Glomerular visceral epithelial cell (primary cell): Measurements from ENCODE around the gene UVSSA.
"Not testable (repeated sequence)": the region's sequence is repeated elsewhere in the genome, so short reads cannot be mapped to it uniquely, and the experiment has no call there.

Source experiments
- DNase-seq: peaks from one replicate; pipeline ENCODE4 v3.0.0-alpha.2; 2016; ENCODE audit errors: extremely low spot score

The UVSSA gene

DNA sequence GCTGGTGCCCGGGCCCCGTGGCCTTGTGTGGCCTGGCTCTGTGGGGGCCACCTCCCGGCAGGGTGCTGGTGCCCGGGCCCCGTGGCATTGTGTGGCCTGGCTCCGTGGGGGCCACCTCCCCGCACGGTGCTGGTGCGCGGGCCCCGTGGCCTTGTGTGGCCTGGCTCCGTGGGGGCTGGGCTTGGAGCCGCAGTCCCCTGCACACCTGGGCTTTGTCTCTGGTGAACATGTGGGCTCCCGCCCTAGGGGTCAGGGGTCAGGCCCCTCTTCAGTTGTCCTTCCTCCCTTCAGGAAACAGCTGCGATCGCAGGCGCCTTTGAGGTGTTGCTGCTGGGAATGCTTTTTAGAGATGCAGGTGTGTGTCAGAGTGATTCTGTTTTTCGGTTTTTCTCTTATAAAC lies 17.2 kb downstream of the UVSSA start:
- no peak for DNase-seq

DNA sequence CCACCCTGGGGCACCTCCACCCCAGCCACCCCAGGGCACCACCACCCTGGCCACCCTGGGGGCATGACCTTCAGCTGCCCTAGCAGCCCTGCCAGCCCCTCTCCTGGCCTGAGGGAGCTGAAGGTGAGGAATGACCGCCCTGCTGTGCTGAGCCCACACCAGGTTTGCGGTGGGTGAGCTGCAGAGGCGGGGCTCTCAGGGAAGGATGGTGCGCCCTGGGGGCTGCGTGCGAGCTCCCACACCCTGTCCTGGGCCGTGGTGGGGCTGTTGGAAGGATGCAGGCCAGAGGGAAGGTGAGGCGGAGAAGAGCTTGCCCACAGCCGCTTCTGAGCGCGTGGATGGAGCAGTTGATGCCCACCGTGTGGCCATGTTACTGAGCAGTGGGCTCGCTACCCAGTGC lies 17.7 kb downstream of the UVSSA start:
- DNase-seq, result no peak

DNA sequence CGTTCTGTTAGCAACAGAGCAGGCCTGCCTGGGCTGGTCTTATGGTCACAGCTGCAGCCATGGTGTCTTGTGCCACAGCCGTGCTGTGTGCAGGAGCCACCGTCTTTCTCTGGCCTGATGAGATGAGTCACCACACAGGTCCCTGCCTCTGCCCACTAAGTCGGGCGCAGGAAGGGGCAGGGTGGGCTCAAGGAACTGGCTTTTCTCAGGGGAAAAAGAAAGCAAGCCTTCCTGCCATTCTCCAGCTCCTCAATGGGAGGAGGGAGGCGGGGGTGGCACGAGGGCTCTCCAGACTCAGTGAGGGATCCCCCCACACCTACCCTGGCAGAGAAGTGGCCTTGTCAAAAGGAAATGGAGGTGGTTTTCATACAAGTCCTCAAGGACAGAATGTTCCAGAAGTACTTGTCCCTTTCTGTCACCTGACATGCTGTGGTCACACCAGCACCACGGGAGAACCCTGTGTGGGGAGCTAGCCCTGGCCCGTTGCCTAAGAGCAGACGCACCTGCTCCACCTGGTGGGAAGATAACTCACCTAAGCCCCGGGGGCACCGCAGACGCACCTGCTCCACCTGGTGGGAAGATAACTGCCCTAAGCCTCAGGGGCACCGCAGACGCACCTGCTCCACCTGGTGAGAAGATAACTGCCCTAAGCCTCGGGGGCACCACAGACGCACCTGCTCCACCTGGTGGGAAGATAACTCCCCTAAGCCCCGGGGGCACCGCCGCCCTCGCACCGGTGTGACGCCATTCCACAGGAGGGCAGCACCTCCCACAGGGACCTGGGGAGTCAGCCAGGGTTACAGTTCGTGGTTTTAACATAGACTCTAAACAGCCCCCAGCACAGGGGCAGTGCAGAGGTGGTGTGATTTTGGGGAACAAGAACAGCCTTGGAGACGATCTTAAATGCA lies 18.5 kb downstream of the UVSSA start:
- DNase-seq, result no peak

DNA sequence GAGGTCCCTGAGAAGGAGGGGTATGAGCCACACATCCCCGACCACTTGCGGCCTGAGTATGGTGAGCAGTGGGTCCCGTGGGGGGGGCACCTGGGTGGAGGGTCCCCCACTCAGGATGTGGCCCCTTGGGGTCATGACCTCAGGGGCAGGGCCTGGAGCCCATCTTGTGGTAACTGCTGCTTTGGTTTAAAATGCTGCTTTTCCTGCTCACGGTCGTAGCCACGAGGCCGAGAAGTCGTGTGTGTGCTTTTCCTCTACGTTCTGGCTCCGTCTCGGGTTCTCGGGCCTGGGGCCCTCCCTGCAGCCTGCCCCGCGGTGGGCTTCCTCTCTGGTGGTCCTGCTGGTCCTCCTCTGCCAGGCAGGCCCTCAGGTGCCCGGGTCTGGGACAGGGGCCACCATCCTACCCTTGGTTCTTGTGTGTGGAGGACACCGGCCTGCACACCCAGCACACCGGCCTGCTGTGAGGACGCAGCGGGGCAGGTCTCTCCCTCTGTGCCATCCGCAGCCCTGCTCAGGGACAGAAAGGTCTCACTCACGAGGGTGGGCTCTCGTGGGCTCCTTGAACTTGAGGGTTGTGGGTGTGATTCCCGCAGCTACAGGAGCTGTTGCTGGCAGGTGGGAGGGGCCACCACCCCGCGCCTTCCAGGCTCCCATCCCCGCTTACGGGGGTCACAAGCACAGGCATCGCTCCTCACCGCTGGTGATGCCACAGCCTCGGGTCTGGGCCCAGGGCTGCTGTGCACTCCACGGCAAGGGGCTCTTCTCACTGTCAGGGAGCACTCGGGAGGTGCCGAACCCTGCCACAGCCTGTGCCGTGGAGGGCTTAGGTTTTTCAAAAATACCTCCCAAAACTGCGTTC lies 19.6 kb downstream of the UVSSA start:
- no peak for DNase-seq

DNA sequence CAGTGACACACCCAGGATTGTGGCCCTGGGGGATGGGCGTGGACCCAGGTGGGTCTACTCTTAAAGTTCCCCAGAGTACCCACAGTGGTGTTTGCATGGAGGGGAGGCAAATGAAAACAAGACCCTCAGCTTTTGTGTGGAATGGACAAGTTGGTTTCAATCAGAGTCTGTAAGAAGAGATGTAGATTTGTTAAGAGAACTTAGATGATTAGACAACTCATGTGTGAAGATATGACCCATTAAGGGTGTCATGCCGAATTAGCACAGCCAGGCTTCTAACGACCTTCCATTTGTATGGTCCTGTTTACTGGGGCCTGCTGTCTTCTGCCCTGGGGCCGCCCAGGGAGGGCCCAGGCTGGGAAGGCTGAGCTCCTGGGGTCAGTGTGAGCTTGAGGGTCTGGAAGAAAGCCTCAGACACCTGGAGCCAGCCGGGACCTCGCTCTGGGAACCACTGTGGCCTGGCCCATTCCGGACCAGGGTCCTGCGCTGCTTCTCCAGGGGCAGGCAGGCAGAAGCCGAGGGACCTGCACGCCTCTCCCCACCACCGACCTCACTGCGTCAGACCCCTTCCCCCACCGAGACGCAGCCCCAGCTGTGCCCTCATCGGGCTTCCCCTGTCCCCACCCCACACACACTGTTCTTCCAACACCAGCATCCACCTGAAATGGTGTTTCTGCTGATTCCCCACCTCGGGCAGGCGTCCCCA lies 20.4 kb downstream of the UVSSA start:
- no peak for DNase-seq

DNA sequence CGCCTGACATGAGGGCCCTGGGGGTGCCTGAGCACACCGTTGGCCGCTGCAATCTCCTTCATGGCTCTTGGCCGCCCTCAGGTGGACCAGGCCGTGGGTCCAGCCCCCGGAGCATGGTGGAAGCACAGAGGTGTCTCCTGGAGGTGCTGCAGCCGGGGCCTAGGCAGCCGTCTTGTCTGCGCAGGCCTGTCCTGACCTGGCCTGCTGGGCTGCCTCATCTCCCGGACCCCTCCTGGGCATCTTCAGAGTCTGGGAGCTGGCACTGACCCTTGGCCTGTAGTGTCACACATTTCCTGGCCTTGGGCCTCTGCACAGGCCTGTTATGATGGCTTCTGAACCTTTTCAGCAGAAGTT lies 20.9 kb downstream of the UVSSA start:
- DNase-seq, result no peak

DNA sequence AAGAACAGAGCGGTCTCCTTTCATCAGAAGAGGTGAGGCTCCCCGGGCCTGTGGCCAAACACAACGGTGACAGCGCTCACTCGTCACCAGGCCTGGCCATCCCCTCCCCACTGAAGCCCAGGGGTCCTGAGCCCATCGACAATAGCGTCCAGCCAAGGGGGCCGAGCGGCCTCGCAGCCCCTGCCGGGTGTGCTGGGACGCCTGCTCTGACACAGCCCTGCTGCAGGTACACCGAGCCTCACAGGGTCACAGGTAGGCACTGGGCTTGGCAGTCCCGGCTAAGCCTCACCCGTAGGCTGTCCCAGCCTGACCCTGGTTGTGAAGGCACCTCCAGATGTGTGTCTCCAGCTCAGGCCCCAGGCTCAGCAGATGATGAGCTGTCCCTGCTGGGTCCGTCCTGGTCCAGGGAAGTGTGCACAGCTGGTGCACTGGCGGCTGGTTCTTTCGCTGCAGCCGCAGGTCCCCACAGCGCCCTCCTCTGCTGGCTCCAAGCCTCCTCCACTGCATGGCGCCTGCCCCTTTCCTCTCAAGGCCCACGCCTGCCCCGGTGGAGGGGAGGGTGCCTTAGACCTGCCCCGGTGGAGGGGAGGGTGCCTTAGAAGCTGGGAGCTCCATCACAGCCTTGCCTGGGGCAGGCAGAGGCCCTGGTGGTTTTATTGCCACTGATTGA lies 21.5 kb downstream of the UVSSA start:
- no peak for DNase-seq

DNA sequence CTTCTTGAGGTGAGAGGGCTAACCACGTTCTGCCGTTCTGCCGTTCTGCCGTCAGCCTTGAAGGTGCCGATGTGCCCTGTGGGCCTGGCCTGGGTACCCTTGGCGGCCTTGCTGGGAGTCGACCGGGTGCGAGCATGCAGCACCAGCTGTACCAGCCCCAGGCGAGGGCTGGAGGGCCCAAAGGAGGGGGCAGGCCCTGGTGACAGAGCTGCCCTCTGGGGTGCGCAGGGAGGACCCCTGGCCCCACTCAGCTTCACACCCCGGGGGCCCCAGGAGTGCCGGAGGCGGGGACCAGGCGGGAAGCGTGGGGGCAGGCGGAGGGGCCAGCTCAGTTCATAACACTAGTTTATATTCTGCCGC lies 22.1 kb downstream of the UVSSA start:
- DNase-seq, result no peak

DNA sequence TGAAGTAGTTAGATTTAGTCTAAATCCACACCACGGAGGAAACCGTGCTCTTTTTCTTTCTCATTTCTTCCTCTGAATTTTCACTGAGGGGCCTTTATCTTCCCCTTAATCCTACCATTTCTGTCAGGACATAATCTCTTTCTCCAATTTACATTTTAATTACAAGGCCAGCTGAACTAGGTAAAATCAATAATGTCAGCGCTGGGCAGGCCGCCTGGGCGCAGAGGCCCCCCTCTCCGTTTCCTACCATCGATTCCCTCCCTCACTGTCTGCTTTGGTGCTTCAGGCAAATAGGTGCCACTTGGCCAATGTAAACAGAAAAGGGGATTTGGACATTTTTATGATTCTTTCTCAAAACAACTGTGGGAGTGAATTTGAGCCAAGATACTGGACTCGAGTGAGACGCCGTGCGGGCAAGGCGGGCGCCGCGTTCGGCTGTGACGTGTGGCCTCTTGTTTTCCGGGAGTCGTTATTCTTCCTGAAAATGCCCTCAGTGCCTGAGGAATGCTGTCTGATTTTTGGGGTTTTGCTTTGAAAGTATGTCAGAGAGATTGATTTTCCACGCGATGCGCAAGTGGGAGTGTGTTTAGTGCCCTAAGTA lies 22.6 kb downstream of the UVSSA start:
- DNase-seq, result no peak

DNA sequence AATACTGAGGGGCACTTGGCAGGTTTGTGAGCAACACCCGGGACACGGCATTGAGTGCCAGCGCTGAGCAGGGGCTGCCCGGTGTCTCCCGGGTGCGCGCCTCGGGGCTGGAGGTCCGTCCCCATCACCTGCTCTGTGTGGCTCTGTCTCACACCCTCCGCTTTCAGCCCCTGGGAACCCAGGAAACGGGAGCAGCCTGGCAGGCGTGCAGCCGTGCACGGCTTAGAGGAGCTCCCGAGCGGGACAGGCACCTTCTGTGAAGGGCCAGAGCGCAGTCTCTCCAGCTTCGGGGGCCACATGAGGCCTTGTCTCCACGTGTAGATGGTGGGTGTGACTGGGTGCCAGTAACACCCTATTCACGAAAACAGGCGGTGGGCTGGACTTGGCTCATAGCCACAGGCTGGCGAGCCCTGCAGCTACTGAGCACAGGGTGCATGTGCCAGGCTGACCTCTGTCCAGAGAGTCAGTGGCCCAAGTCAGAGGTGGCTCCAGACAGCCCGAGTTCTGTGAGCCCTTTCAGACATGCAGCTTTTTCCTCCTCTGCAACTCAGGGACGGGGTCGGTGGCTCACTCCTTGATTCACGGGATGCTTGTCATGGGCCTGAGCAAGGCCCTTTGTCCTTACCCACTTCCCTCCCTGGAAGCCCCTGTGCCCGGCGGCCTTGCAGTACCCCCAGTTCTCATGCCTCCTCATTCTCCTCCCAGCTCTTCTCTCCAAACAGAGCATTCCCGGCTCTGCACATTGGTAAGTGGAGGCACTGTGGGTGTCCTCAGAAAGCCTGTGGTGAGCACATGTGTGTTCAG lies 23.5 kb downstream of the UVSSA start:
- no peak for DNase-seq

DNA sequence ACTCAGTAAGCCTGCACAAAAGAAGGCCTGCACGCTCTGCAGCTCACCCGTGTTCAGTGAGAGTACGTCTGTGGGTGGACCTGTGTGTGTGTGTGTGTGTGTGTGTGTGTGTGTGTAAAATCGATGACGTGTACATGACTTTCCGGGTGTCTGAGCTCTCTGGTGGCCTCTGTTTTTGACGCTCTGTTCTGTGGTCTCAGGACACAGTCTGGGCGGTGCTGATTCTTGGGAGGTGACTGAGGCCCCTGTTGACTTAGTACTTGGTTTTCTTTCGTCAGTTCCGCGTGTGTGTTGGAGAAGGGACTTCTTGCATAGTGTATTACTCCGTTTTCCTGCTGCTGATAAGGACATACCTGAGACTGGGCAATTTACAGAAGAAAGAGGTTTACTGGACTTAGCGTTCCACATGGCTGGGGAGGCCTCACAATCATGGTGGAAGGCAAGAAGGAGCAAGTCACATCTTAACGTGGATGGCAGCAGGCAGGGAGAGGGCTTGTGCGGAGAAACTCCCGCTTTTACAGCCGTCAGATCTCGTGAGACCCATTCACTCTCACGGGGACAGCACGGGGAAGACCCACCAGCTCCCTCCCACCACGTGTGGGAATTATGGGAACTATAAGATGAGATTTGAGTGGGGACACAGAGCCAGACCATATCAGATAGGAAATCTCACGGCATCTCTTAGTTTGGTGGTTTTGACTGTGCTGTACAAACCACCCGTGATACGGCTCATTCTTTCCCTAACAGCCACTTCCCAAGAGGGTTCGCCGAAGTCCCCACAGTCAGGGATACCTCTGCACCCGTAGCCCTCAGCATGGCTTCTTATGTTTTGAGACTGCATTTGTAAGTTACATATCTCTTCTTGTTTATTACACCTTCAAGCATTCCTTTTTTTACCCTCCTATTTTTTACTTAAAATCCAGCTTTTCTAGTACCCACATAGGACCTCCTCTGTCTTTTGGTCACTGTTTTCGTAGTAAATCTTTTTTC lies 24.5 kb downstream of the UVSSA start:
- no peak for DNase-seq

DNA sequence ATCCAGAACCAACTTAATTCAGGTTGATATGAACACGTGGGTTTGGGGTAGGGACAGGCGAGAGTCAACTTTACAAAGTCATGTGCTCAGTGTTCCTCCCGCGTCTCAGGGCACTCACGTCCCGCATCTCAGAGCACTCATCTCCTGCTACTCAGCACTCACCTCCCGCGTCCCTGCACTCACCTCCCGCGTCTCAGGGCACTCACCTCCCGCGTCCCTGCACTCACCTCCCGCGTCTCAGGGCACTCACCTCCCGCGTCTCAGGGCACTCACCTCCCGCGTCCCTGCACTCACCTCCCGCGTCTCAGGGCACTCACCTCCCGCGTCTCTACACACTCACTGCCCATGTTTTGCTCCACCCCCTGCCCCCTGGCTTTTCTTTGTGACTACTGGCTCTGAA lies 25.6 kb downstream of the UVSSA start:
- DNase-seq, result not testable (repeated sequence)

DNA sequence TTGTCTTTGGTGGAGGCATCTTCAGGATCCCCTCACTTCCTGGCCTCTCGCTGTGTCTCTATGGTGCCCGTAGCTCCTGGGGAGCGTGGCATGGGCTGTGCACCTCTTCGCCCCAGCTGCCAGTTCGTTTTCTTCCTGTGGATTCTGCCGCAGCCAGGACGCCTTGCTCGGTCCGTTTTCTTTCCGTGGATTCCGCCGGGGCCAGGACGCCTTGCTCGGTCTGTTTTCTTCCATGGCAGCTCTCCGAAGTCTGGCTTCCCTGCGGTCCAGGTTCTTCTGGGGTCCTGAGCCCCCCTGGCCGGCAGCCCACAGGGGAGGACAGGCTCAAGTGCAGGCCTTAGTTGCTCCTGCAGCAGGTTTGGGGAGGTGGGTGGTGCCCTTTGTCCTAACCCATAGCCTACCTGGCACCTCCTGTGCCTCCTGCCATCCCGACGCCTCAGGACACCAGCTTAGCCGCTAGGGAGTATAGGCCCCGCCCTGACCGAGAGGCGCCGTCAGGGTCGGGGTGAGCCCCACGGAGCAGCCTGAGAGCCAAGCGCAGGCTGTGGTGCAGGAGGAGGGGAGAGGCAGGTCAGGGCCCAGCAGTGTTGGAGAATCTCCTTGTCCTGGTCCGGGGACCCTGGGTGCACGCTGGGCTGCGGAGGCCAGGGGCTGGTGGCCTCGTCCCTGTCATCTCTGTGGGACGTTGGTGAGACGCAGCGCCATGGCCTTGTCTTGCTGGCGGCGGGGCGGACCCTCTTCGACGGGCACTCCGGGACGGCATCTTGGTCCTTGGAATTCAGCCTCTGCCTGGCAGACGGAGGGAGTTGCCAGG lies 27.1 kb downstream of the UVSSA start:
- DNase-seq, result no peak

DNA sequence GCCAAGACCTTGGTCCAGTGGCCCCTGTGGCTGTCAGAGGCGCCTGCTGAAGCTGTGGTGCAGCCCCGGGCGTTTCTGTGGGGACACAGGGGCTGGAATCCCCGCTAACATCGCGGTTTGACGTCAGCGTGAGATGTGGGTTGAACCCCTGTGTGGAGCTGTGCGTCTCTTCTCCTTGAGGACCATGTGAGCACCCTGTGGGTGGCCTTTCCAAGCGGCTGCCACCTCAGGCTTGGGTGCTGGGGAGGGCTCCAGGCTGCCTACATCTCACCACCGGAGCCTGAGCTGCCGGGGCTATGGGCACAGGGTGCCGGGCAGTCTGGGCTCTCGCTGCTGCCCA lies 27.7 kb downstream of the UVSSA start:
- no peak for DNase-seq

DNA sequence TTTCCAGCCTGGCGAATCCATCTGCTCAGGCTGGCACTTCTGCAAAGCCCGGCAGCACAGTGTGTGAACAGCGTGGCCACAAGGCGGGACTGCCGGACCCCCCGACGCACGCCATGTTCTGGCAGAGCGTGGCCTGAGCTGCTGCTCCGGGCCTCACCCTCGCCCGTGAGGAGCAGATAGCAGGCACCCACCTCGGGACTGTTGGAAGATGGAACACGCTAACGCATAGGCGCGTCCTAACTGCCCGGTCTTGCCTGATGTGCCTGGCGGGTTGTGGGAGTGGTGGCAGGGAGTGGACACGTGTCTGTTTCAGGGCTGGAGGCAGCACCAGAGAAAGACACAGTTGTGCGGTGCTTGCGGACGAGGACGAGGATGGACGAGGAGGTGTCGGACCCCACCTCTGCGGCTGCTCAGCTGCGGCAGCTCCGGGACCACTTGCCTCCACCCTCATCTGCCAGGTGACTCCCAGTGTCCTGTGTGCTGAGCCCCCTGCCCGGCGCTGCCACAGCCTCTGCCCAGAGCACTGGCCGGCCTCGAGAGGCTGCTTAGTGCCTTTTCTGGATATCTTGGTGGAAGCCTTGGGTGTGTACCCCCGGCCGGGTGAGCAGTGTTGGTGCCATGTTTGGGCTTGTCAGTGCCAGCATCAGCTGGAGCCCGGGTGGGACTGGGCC lies 28.2 kb downstream of the UVSSA start:
- no peak for DNase-seq

DNA sequence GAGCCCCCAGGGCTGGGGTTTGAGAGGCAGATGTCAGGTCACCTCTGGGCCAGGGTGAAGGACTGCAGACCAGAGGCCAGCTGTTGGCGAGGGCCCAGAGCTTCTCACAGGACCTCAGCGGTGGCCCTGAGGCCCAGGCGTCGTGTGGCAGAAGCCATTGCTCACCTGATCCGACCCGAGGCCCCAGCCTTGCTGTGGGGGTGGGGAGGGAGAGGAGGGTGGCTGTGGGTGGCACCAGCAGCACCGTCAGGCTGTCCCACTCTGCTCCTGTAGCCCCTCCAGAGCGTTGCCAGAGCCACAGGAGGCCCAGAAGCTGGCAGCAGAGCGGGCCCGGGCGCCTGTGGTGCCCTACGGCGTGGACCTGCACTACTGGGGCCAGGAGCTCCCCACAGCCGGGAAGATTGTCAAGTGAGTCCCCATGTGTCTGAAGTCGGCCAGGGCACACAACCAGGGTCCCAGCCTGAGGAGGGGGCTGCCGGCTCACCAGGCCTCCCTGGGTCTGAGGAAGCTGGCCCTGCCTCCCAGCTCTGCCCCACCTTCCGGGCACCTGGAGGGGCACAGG lies 28.8 kb downstream of the UVSSA start:
- no peak for DNase-seq

DNA sequence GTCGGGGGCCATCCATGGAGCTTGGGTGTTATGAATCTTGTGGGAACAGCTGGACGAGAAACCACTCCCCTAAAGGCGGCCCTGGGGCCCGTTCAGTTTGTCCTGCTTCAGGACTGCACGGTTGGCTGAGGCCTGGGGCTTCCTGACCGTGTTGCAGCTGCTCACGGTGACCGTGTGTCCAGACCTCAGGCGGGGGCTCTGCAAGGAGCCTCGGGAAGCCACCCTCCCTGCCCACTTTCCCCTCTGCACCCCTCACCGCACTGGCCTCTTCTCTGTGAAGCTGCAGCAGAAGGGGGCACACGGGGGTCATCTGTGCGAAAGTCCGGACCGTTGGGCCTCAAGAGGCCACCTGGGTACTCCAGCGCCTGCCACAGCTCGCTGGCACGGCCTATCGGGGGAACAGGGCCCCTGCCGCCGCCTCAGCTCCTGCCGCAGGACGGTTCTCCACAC lies 29.4 kb downstream of the UVSSA start:
- DNase-seq, result no peak
